ENCODE data around the gene PSMD13.

The PSMD13 gene

GRCh38 chr11:297586-298405 is 61.0 kb downstream of the PSMD13 start:
- DNase-seq (ENCODE audit: low read depth in 2 of 3, low spot score in 1 of 3), result no peak

DNA sequence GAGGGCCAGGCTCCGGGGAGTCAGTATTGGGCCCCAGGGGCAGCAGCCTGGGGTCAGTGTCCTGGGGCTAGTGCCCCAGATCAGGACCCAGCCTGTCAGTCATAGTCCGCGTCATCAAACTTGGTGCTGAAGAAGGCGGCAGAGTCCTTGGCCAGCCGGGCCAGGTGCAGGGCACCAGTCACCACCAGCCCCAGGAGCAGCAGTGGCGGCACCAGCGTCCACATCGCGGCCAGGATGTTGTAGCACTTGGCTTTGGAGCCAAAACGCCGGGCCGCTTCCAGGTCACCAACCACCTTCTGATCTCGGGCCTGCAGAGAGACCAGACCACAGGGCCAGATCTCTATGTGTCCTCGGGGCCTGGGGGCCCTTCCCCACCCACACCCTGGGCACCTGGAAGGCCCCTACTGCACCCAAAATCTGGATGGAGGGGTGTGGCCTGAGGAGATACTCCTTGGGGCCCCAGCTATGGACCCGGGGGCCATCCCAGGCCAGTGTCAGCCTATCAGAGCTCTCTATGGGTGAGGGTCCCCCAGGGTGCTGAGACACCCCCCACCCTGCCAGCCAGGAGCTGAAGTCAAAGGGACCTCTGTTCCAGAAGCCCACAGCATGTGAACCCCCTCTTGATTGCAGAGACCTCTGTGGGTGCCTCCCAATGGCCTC is 61.8 kb downstream of the PSMD13 start:
- no peak for DNase-seq (ENCODE audit: low read depth in 2 of 3, low spot score in 1 of 3)

GRCh38 chr11:299081-299891 is 62.5 kb downstream of the PSMD13 start, which contains the start of gene IFITM5:
TSS of gene IFITM5 (minus strand) at chr11:299526. CDS start at chr11:299490, 36 bp downstream.
- no peak for DNase-seq (ENCODE audit: low read depth in 2 of 3, low spot score in 1 of 3)

DNA sequence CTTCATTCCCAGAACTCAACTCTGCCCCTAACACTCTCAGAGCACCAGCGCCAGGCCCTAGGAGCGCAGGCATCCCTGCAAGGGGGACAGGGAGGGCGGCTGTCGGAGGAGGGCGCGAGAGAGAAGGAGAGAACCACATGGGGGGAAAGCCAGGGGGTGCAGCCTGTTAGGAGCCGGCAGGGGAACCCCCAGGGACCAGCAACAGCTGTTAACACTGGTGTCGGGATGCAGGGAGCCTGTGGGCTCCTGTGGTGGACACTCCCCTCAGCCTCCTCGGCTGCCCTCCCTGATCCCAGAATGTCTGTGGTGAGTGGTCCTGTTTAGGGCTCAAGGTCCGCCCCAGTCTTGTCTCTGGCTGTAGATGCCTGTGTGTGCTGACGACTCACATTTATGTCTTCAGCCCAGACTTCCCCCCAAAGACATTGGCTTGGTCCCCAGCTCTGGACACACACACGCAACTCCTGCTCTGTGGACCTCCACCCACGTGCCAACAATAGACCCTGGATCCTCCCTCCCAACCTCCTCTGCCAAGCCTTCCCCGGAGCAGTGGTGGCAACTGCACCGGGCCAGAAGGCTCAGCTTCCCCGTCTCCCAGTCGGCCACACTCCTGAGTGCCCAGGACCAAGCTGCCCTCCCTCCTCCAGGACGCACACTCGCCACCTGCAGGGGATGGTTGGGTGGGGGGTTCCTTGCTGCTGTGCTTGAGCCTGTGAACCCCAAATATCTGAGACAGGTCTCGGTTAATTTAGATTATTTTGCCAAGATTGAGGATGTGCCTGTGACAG is 63.4 kb downstream of the PSMD13 start:
- DNase-seq (ENCODE audit: low read depth in 2 of 3, low spot score in 1 of 3), result no peak
